Type B pancreatic cell (in vitro differentiated cells): ENCODE data around the gene PDZD7. TPM values are rescaled to one million over a fixed set of nuclear protein-coding genes. Genes with fewer than 3 reads are reported as not detected.

Experiments
- DNase-seq: peaks from one replicate; pipeline ENCODE4 v3.0.0; 2021; ENCODE audit warnings: mixed read lengths; ENCODE audit not compliant: unreplicated experiment; ENCODE audit errors: extremely low spot score
- H3K27ac Mint-ChIP-seq: 2 replicates; pipeline ENCODE4 v1.8.0; 2021; ENCODE audit warnings: mild to moderate bottlenecking, mixed read lengths
- H3K27me3 Mint-ChIP-seq: 2 replicates; pipeline ENCODE4 v1.8.0; 2021; ENCODE audit warnings: mixed read lengths
- H3K36me3 Mint-ChIP-seq: 2 replicates; pipeline ENCODE4 v1.8.0; 2021; ENCODE audit warnings: mixed read lengths
- H3K4me1 Mint-ChIP-seq: one replicate; pipeline ENCODE4 v1.8.0; 2021; ENCODE audit warnings: mixed read lengths; ENCODE audit not compliant: unreplicated experiment
- H3K4me3 Mint-ChIP-seq: 2 replicates; pipeline ENCODE4 v1.8.0; 2021; ENCODE audit warnings: mild to moderate bottlenecking, mixed read lengths
- H3K9me3 Mint-ChIP-seq: 2 replicates; pipeline ENCODE4 v1.8.0; 2021; ENCODE audit warnings: mixed read lengths
- CTCF ChIP-seq: fragments of 200-600 bp; sonication (generic); conservative IDR thresholded peaks from 2 replicates; pipeline ENCODE4 v1.5.0; 2021; ENCODE audit warnings: antibody characterized with exemption, mild to moderate bottlenecking
- long read RNA-seq: library from polyadenylated mRNA; unstranded; transcript quantifications from one replicate; pipeline ENCODE4 v2.0.0, GENCODE V29; 2020
- total RNA-seq: library from RNA; stranded (reverse); gene quantifications from 2 replicates; pipeline ENCODE4 v1.2.1, GENCODE V29; 2021; ENCODE audit warnings: low replicate concordance

Gene PDZD7
- total RNA-seq = 1.4 and 2.0 TPM in 2 replicates
- long read RNA-seq = 0 reads

GRCh38 chr10:101031128-101031795 is at the start of gene PDZD7, which contains the start of gene SFXN3:
PDZD7 (minus strand) TSS chr10:101031129; CDS start chr10:101030219, 910 bp downstream.
SFXN3 (plus strand) TSS chr10:101031234; CDS start chr10:101034695, 3,461 bp downstream.
- Mint-ChIP-seq H3K27me3 (peaks cover 37% of the 10 kb centered on the region), H3K36me3 (no peaks in the 10 kb centered on the region), H3K4me3 (peak within 1 kb of the TSS; percentile 94), H3K9me3 (no peaks in the 10 kb centered on the region), H3K27ac (peak within 1 kb of the TSS; percentile 98), H3K4me1 (peaks cover 30% of the 10 kb centered on the region)
- peak; percentile 95 for DNase-seq
- TF ChIP-seq CTCF = no peak

- H3K4me1 Mint-ChIP-seq = peaks cover 10% of the 10 kb centered on the region
- no peak for DNase-seq
- H3K36me3 Mint-ChIP-seq = no peaks in the 10 kb centered on the region
- H3K9me3 Mint-ChIP-seq = no peaks in the 10 kb centered on the region
- no peak overlapping the region for H3K4me3 Mint-ChIP-seq
- H3K27me3 Mint-ChIP-seq = peaks cover 82% of the 10 kb centered on the region
- TF ChIP-seq CTCF = no peak
- no peak overlapping the region for H3K27ac Mint-ChIP-seq
These were observed 48.9 kb upstream of the PDZD7 start for GRCh38 chr10:101079874-101080273.

GRCh38 chr10:101076630-101077029 is 45.7 kb upstream of the PDZD7 start:
- no peaks in the 10 kb centered on the region for H3K36me3 Mint-ChIP-seq
- H3K4me3 Mint-ChIP-seq = no peak overlapping the region
- peaks cover 26% of the 10 kb centered on the region for H3K4me1 Mint-ChIP-seq
- H3K27me3 Mint-ChIP-seq = peaks cover 84% of the 10 kb centered on the region
- no peak for TF ChIP-seq CTCF
- no peaks in the 10 kb centered on the region for H3K9me3 Mint-ChIP-seq
- H3K27ac Mint-ChIP-seq = no peak overlapping the region
- DNase-seq = no peak

GRCh38 chr10:101075775-101076174 is 44.8 kb upstream of the PDZD7 start:
- no peak for DNase-seq
- peaks cover 77% of the 10 kb centered on the region for H3K27me3 Mint-ChIP-seq

GRCh38 chr10:101073631-101074030 is 42.7 kb upstream of the PDZD7 start:
- Mint-ChIP-seq H3K4me1 (peaks cover 27% of the 10 kb centered on the region), H3K9me3 (no peaks in the 10 kb centered on the region), H3K4me3 (no peak overlapping the region), H3K27me3 (peaks cover 56% of the 10 kb centered on the region), H3K36me3 (no peaks in the 10 kb centered on the region), H3K27ac (no peak overlapping the region)
- TF ChIP-seq CTCF = no peak
- DNase-seq = no peak

More at GRCh38 chr10:101075775-101076174, 44.8 kb upstream of the PDZD7 start:
- Mint-ChIP-seq H3K4me3 (no peak overlapping the region), H3K36me3 (no peaks in the 10 kb centered on the region), H3K27ac (no peak overlapping the region), H3K9me3 (no peaks in the 10 kb centered on the region), H3K4me1 (peaks cover 27% of the 10 kb centered on the region)
- no peak for TF ChIP-seq CTCF
